Activated CD8-positive, alpha-beta T cell treated with anti-CD3 and anti-CD28 coated beads, Interleukin-2, amount 10 ng/mL, durations not matched to agents 7 days and 5 days (primary cell): ENCODE data around the gene RSAD1. TPM values are rescaled to one million over a fixed set of nuclear protein-coding genes. Genes with fewer than 3 reads are reported as not detected.

Experiments used
- ATAC-seq: fragments of 150-1000 bp; cut with Tn5 transposase; one replicate; pipeline ENCODE4 v1.10.0; 2021; ENCODE audit warnings: moderate library complexity
- CTCF ChIA-PET: fragments of 350-600 bp; sonication (Branson Sonifier 250); formaldehyde crosslinking; loops from one replicate; lab custom pipeline; 2021; ENCODE audit warnings: antibody characterized with exemption; lab: Charles Lee
- POLR2A ChIA-PET: fragments of 350-600 bp; sonication (Branson Sonifier 250); formaldehyde crosslinking; loops from one replicate; lab custom pipeline; 2021; ENCODE audit warnings: antibody characterized with exemption; lab: Charles Lee
- DNase-seq: peaks from one replicate; pipeline ENCODE4 v3.0.0-alpha.2; 2020
- H3K27ac Mint-ChIP-seq: one replicate; pipeline ENCODE4 v1.8.0; 2021; ENCODE audit warnings: mild to moderate bottlenecking, mixed read lengths
- H3K27me3 Mint-ChIP-seq: one replicate; pipeline ENCODE4 v1.8.0; 2021; ENCODE audit warnings: low read depth, mixed read lengths
- H3K36me3 Mint-ChIP-seq: one replicate; pipeline ENCODE4 v1.8.0; 2021; ENCODE audit warnings: low read depth, mixed read lengths
- H3K4me1 Mint-ChIP-seq: one replicate; pipeline ENCODE4 v1.8.0; 2021; ENCODE audit warnings: low read depth, mixed read lengths
- H3K4me3 Mint-ChIP-seq: one replicate; pipeline ENCODE4 v1.8.0; 2021; ENCODE audit warnings: mild to moderate bottlenecking, mixed read lengths
- H3K9me3 Mint-ChIP-seq: one replicate; pipeline ENCODE4 v1.8.0; 2022; ENCODE audit warnings: mixed read lengths; ENCODE audit not compliant: insufficient read depth
- total RNA-seq, 2 experiments: library from RNA; stranded (reverse); gene quantifications; one replicate each; pipeline ENCODE4 v1.2.3, GENCODE V29; 2021

RSAD1 gene
- total RNA-seq, 2 experiments from 2014 or later = 26.6 to 28.4 TPM

DNA sequence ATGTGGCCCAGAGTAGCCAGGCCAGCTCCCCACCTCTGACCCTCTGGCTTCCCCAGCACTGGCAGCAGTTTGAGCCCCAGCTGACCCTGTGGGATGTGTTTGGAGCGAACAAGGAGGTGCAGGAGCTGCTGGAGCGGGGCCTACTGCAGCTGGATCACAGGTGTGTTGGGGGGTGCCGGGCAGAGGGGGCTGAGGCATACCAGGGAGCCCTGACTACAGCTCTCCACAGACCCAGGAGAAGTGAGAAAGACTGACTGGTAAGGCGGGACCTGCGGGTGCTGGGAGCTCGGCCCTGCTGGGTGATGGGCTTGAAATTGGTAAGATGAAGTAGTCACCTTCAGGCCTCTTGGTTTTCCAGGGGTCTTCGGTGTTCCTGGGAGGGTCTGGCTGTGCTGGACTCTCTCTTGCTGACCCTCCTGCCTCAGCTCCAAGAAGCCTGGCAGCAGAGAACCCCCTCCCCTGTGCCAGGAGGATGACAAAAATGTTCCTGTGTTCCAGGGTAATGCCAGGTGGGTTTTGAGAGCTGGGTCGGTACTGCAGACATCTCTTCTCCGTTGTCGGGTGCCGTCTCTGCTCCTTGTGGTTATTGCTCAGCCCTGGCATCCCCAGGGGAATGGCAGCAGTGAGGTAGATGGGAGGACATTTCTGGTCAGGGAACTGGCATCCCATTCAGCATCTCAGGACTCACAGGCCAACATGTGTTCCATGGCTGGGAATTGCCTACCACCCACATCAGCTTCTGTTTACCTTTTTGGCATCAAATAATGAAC lies 5.9 kb downstream of the RSAD1 start:
- Mint-ChIP-seq H3K9me3 (no peaks in the 10 kb centered on the region), H3K27me3 (no peaks in the 10 kb centered on the region), H3K27ac (no peak overlapping the region), H3K4me3 (no peak overlapping the region), H3K4me1 (peaks cover 11% of the 10 kb centered on the region), H3K36me3 (peaks cover 10% of the 10 kb centered on the region)
- CTCF ChIA-PET = interaction anchor here (0.8 to 4.2 kb wide), 8 partner anchors 13 to 272 kb away, joined by 3 to 28 read pairs (median 4); no protein-coding TSS in a partner anchor
- DNase-seq (no peak), ATAC-seq (no peak)
- POLR2A ChIA-PET = interaction anchor here (0.5 kb wide), 1 partner anchor 290 kb away, joined by 3 read pairs; no protein-coding TSS in a partner anchor

DNA sequence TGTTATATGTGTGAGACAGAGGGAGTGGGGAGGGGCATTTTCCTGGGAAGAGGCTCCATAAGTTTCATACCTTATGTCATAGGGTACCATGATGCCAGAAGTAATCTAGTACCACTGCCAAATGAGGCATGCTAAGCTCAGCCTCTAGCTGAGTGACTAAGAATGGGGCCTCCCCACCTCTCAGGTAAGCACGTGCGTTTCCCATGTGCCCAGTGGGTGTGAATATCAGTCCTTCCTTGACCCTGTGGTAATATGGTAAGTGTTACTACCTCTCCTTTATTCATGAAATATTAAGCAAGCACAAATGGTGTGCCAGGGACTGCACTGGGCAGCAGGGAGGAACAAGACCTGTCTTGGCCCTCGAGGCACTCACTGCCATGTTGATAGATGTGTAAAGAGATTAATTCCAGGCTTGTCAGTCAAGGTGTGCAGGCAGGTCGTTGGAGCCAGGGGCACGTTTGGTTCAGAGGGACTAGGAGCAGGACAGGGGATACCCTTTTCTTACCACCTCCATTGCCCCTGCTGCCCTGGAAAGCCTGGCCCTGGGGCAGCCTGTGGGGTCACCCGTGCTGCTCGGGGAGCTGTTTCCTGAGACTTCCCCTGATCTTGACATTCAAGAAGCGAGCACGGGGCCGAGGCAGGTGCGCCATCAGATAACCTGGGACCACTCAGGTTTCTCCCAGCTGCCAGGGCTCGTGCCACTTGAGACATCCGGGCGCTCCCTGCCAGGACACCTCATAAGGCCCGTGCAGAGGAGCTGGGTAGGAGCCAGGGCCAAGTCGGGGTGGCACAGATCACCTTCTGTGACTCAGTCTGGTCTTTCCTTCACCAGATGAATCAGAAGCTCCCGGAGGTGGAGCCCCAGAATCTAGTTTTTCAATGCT lies 8.8 kb downstream of the RSAD1 start:
- ChIA-PET CTCF (interaction anchor here (1.0 to 1.6 kb wide), 3 partner anchors 8 to 16 kb away, joined by 3 to 4 read pairs (median 3); no protein-coding TSS in a partner anchor), POLR2A (no interaction called here)
- Mint-ChIP-seq H3K4me1 (no peaks in the 10 kb centered on the region), H3K4me3 (no peak overlapping the region), H3K9me3 (no peaks in the 10 kb centered on the region), H3K27me3 (no peaks in the 10 kb centered on the region), H3K27ac (no peak overlapping the region), H3K36me3 (peaks cover 8% of the 10 kb centered on the region)
- ATAC-seq (no peak), DNase-seq (no peak)

DNA sequence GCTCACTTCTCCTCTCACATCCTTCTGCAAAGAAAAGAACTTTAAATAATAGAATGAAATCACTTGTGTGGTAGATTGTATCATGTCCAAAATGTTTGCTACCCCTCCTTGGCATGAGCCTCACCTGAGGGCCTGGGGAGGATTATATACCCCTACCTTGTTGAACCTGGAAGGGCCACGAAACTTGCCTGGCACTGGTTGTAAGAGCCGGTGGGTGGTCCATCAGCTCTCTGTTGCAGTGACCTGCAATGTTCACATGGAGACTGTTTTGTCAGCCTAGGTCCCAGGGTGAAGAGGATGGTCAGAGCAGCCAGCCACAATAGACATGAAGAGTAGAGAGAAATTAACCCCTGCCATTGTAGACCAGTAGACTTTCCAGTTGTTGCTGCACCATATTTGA lies 10.2 kb downstream of the RSAD1 start:
- no peak overlapping the region for H3K27ac Mint-ChIP-seq
- ChIA-PET POLR2A (interaction anchor here (1.1 kb wide), 1 partner anchor 9 kb away, joined by 3 read pairs; no protein-coding TSS in a partner anchor), CTCF (interaction anchor here (1.2 to 1.6 kb wide), 2 partner anchors 10 kb away, joined by 3 to 6 read pairs; no protein-coding TSS in a partner anchor)
- H3K4me3 Mint-ChIP-seq = no peak overlapping the region
- DNase-seq (no peak), ATAC-seq (no peak)
- peaks cover 1% of the 10 kb centered on the region for H3K27me3 Mint-ChIP-seq
- no peaks in the 10 kb centered on the region for H3K9me3 Mint-ChIP-seq
- H3K4me1 Mint-ChIP-seq = no peaks in the 10 kb centered on the region
- H3K36me3 Mint-ChIP-seq = peaks cover 1% of the 10 kb centered on the region

DNA sequence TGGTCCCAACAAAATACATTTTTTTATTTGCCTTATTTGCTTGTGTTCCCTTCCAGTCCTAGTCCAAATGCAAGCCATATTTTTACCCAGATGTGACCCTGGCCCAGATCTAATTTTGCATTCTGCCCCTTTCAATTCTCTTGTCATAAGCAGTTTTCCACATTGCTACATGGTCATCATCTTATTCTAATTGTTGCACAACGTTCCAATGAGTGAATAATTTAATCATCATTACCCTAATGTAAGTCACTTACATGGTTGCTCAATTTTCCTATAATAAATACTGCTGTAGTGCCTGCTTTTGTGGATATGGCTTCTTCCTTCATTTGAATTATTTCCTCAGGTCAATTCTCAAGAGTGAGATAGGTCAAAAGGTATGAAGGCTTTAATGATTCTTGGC lies 12.8 kb downstream of the RSAD1 start:
- peaks cover 2% of the 10 kb centered on the region for H3K27me3 Mint-ChIP-seq
- CTCF ChIA-PET = interaction anchor here (1.6 kb wide), 1 partner anchor 9 kb away, joined by 4 read pairs; no protein-coding TSS in a partner anchor
- H3K27ac Mint-ChIP-seq = no peak overlapping the region
- no peak for DNase-seq
- no peaks in the 10 kb centered on the region for H3K9me3 Mint-ChIP-seq
- H3K4me1 Mint-ChIP-seq = no peaks in the 10 kb centered on the region
- ATAC-seq = no peak
- H3K4me3 Mint-ChIP-seq = no peak overlapping the region
- POLR2A ChIA-PET = no interaction called here
- H3K36me3 Mint-ChIP-seq = no peaks in the 10 kb centered on the region

DNA sequence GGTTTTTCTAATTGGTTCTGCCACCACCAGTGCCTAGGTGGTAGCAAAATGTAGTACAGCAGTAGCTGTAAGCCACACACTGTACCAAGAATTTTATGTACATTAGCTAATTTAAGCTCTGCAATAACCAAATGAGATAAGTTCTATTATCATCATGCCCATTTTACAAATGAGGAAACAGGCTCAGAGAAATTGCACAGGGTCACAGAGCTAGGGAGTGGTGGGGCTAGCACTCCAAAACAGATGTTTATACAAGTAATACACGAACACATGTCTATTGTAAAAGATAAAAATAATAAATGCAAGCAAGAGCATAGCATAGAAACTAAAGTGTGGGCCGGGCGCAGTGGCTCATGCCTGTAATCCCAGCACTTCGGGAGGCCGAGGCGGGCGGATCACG lies 13.6 kb downstream of the RSAD1 start:
- DNase-seq = no peak
- ChIA-PET CTCF (interaction anchor here (1.2 to 1.6 kb wide), 2 partner anchors 9 to 12 kb away, joined by 3 to 4 read pairs; no protein-coding TSS in a partner anchor), POLR2A (no interaction called here)
- H3K4me3 Mint-ChIP-seq = no peak overlapping the region
- ATAC-seq = no peak
- no peaks in the 10 kb centered on the region for H3K4me1 Mint-ChIP-seq
- no peaks in the 10 kb centered on the region for H3K36me3 Mint-ChIP-seq
- H3K27me3 Mint-ChIP-seq = peaks cover 4% of the 10 kb centered on the region
- no peaks in the 10 kb centered on the region for H3K9me3 Mint-ChIP-seq
- H3K27ac Mint-ChIP-seq = no peak overlapping the region

DNA sequence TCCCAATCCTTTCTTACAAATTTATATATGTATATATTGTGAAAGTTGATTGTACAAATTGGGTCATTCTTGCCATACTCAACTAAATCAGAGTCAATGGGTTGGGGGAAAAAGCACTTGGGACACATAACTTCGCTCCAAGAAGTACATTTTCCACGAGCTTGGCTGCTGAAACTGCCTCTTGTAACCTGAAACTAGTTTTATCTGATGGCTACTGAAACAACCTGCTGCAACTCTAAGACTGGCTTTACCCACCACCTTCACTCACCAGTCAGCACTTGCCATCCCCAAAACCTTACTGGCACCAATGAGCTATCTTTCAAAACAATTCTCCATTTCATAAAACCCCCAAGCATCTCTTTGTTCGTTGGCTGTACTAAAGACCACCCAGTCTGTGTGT lies 15.1 kb downstream of the RSAD1 start:
- Mint-ChIP-seq H3K9me3 (no peaks in the 10 kb centered on the region), H3K4me1 (no peaks in the 10 kb centered on the region), H3K4me3 (no peak overlapping the region), H3K27ac (no peak overlapping the region), H3K36me3 (no peaks in the 10 kb centered on the region), H3K27me3 (peaks cover 4% of the 10 kb centered on the region)
- POLR2A ChIA-PET = no interaction called here
- DNase-seq = no peak
- no peak for ATAC-seq
- CTCF ChIA-PET = interaction anchor here (0.6 to 1.3 kb wide), 3 partner anchors 18 to 132 kb away, joined by 3 to 4 read pairs (median 3); no protein-coding TSS in a partner anchor

DNA sequence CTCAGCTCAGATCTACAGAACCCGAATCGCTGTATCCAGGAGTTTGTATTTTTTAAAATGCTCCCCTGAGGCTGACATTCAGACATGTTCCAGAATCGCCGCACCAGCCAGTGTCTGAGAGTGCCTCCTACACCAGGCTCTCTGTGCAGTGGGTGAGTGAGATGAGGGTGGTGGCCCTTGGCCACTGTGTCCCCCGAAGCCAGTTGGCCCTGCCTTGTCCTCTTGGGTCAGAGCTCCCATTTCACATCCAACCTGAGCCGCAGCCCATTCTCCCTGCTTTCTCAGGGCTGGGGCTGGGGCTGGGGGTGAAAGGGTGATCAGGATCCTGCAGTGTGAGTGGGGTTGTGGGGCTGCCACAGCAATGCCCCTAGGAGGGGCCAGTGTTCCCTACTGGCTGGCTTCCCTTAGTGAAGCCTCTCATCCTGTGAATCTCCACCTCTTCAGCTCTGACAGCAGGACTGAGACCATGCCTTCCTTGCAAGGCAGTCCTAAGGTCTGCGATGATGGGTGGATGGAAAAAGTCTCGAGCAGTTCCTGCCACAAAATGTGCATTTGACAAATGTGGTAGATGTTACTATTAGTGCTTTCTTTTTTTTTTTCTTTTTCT lies 16.7 kb downstream of the RSAD1 start:
- Mint-ChIP-seq H3K27ac (no peak overlapping the region), H3K9me3 (no peaks in the 10 kb centered on the region), H3K4me3 (no peak overlapping the region), H3K36me3 (no peaks in the 10 kb centered on the region), H3K27me3 (peaks cover 4% of the 10 kb centered on the region), H3K4me1 (no peaks in the 10 kb centered on the region)
- no peak for ATAC-seq
- CTCF ChIA-PET = interaction anchor here (1.3 kb wide), 1 partner anchor 47 kb away, joined by 3 read pairs; no protein-coding TSS in a partner anchor
- DNase-seq = no peak
- POLR2A ChIA-PET = no interaction called here

DNA sequence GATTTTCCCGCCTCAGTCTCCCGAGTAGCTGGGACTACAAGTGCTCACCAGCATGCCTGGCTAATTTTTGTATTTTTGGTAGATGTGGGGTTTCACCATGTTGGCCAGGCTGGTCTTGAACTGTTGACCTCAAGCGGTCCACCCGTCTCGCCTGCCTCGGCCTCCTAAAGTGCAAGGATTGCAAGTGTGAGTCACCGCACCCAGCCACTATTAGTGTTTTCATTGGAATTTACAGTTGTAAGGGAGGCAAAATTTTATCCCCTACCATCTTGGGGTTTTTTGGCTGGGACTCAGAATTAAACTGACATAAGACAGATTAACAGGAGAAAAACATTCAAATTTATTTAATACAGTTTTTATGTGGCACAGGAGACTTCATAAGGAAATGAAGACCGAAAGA lies 17.3 kb downstream of the RSAD1 start:
- ChIA-PET CTCF (no interaction called here), POLR2A (no interaction called here)
- Mint-ChIP-seq H3K9me3 (no peaks in the 10 kb centered on the region), H3K4me3 (no peak overlapping the region), H3K4me1 (no peaks in the 10 kb centered on the region), H3K27ac (no peak overlapping the region), H3K27me3 (peaks cover 4% of the 10 kb centered on the region), H3K36me3 (no peaks in the 10 kb centered on the region)
- DNase-seq (no peak), ATAC-seq (no peak)

DNA sequence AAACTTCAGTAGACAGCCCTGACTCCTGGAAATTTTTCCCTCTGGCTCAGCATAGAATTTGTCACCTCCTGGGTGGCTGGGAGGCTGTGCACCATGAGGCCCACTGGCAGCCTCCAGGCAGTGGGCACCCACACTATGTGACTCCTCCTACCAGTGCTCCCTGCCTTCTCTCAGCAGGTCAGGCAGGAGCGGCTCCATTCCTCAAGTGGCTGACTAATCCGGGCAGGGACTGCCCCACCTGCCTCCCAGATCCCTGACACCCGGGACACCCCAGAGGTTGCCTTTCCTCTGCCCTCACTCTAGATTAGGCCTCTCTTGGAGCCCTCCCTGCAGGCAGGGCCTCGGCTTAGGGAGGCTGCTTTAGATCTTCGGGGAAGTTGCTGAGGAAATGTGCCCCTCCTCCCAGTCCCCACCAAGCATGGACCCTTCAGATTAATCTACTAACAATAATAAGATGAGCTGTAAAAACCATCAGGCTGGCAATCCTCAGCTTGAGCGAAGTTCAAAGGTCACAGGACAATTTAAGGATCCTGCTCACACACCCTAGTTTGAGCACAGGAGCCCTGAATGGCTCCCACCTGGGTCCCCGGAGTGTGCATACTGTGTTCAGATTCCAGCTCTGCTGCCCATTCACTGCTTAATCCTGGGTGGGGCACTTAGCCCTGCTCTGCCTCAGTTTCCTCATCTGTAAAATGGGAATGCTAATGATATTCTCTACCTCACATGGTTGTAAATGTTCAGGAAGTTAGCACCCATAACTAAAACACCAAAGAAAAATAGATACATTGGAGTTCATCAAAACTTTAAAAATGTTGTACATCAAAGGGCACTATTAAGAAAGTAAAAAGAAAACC lies 19.6 kb downstream of the RSAD1 start:
- ATAC-seq (no peak), DNase-seq (no peak)
- Mint-ChIP-seq H3K36me3 (no peaks in the 10 kb centered on the region), H3K4me1 (peaks cover 13% of the 10 kb centered on the region), H3K27ac (no peak overlapping the region), H3K27me3 (peaks cover 4% of the 10 kb centered on the region), H3K9me3 (no peaks in the 10 kb centered on the region), H3K4me3 (no peak overlapping the region)
- POLR2A ChIA-PET = no interaction called here
- CTCF ChIA-PET = interaction anchor here (1.2 kb wide), 1 partner anchor 136 kb away, joined by 5 read pairs; no protein-coding TSS in a partner anchor

DNA sequence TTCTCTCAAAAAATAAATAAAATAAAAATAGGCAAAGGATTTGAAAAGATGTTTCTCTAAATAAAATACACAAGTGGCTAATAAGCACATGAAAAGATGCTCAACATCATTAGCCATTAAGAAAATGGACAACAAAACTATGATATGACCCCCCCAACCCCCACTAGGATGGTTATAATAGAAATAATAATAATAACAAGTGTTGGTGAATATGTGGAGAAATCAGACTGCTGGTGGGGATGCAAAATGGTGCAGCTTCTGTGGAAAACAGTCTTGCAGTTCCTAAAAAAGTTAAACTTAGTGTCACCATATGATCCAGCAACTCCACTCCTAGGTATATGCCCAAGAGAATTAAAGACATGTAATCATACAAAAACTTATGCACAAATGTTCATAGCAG lies 20.6 kb downstream of the RSAD1 start:
- no peak overlapping the region for H3K4me3 Mint-ChIP-seq
- no peak overlapping the region for H3K27ac Mint-ChIP-seq
- peaks cover 2% of the 10 kb centered on the region for H3K27me3 Mint-ChIP-seq
- H3K4me1 Mint-ChIP-seq = peaks cover 24% of the 10 kb centered on the region
- H3K9me3 Mint-ChIP-seq = no peaks in the 10 kb centered on the region
- H3K36me3 Mint-ChIP-seq = no peaks in the 10 kb centered on the region
- ATAC-seq (no peak), DNase-seq (no peak)
- CTCF ChIA-PET = interaction anchor here (1.2 kb wide), 1 partner anchor 137 kb away, joined by 5 read pairs; no protein-coding TSS in a partner anchor
- POLR2A ChIA-PET = no interaction called here
